Measurements from ENCODE around the gene MDGA2.

MDGA2 gene

DNA sequence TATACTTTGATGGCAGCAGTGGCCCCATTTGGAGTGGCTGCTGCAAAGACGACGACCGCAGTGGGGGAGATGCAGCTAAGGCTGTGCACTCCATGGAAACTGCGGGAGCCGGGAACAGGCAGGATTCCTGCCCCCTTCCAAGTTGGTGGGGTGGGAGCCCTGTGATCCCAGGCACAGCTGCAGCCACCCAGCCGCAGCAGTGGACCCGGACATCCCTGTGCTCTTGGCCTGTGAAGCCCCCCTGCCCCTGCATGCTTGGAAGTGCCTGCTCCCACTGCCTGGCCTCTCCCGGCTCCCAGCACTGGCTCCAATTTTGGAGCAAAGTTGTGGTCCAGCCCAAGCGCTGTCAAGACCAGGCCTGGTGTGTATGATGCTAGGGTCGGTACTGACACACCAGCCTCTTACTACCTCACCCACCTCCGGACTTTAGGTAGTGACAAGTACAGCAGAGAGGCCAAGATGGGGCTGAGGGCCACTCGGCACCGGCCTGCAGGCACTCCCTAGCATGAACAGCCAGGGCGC, 521.1 kb downstream of the MDGA2 start:
- no peak for DNase-seq (ENCODE audit: low read depth)
- H3K4me3 ChIP-seq (ENCODE audit: low read depth, low read length) = no peak overlapping the region
- TF ChIP-seq, protein P1, sequence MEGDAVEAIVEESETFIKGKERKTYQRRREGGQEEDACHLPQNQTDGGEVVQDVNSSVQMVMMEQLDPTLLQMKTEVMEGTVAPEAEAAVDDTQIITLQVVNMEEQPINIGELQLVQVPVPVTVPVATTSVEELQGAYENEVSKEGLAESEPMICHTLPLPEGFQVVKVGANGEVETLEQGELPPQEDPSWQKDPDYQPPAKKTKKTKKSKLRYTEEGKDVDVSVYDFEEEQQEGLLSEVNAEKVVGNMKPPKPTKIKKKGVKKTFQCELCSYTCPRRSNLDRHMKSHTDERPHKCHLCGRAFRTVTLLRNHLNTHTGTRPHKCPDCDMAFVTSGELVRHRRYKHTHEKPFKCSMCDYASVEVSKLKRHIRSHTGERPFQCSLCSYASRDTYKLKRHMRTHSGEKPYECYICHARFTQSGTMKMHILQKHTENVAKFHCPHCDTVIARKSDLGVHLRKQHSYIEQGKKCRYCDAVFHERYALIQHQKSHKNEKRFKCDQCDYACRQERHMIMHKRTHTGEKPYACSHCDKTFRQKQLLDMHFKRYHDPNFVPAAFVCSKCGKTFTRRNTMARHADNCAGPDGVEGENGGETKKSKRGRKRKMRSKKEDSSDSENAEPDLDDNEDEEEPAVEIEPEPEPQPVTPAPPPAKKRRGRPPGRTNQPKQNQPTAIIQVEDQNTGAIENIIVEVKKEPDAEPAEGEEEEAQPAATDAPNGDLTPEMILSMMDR (IDR thresholded peaks at IDR 0.05; ENCODE audit: low read depth, low read length, missing control alignments) = no peak

DNA sequence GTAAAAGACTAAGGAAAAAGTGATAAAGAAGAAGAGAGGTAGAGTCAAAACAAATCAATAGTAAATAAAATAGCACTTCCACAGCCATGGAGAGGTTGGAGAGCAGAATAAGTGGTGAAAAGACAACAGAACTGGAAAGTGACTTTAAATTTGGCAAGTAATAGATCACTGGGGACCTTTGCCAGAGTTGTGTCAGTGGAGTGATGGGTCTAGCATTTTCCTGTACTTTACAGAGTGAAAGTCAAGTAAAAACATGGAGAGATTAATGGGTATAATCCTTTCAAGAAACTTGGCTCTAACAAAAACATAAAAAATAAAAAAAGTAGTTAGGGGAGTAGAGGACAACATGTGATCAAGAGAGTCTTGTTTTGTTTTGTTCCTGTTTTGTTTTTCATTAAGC, 521.7 kb downstream of the MDGA2 start:
- no peak overlapping the region for H3K4me3 ChIP-seq (ENCODE audit: low read depth, low read length)
- DNase-seq (ENCODE audit: low read depth) = no peak
- TF ChIP-seq, protein P1 (IDR thresholded peaks at IDR 0.05; ENCODE audit: low read depth, low read length, missing control alignments) = no peak

DNA sequence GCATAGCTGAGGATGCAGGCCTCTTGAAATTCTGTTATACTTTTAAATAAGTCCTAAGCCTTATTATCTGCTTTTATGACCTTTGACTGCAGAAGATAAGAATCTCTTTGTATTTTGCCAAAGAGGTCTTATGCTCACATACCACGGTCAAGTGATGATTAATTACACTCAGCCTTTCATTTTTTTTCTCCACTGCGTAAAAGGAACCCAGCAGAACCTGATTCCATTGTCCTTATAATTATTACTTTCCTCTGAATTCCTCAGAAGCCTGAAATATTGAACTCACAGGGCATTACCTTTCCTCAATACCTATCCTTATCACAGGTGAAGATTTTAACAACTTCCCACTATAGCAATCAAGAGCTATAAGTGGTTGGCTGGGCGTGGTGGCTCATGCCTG, 525.1 kb downstream of the MDGA2 start:
- no peak for DNase-seq (ENCODE audit: low read depth)
- no peak overlapping the region for H3K4me3 ChIP-seq (ENCODE audit: low read depth, low read length)
- TF ChIP-seq, protein P1 (IDR thresholded peaks at IDR 0.05; ENCODE audit: low read depth, low read length, missing control alignments) = no peak

DNA sequence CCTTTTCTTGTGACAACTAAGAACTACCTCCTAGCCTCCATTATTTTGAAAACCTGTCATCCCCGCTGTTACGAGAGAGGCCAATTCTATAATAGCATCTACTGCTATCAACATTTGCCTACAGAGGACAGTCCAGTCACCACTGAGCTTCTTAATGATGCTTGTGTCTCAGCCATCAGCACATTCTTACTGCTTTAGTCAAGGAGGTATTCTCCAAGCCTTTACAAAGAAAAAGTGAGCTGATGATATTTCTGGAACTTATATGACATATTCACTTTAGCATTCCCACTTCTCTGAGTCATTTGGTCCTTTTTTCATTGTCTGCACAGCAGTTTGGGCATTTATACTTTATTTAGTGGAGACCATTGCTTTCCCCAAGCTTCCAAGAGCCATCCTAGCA, 526.1 kb downstream of the MDGA2 start:
- TF ChIP-seq, protein P1 (IDR thresholded peaks at IDR 0.05; ENCODE audit: low read depth, low read length, missing control alignments) = no peak
- DNase-seq (ENCODE audit: low read depth) = no peak
- H3K4me3 ChIP-seq (ENCODE audit: low read depth, low read length) = no peak overlapping the region

DNA sequence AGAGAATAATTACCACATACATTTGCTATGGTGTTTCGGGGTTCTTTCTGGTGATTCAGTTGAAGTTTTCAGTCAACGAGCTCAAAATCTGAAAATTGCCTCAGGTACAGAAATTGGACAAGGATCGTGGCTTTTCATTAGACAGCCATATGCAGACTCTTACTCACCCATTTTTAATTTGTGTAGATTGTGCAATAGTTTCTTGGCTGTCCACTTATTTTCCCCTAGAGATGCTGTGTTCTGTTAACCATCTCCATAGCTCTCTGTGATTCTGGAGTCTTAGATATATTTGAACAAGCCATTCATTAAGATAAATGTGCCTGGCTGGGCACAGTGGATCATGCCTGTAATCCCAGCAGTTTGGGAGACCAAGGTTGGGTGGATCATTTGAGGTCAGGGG, 526.7 kb downstream of the MDGA2 start:
- DNase-seq (ENCODE audit: low read depth) = no peak
- TF ChIP-seq, protein P1 (IDR thresholded peaks at IDR 0.05; ENCODE audit: low read depth, low read length, missing control alignments) = no peak
- H3K4me3 ChIP-seq (ENCODE audit: low read depth, low read length) = no peak overlapping the region

DNA sequence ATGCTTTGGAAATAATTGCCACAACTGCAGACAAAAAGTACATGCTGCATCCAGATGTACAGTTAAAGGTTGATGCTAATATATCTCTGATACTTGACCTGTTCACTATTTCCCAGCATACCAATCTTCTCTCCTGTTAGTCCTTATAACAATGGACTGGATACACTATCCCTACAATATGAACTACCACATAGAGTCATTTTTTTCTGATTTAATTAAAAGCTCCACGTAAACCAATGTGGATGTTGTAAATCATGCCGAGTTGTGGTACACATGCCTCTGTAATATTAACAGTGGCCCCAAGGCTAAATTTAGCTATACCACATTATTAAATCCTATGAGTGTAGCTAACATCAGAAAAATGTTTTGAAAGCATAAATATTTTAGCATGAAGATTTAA, 554.8 kb downstream of the MDGA2 start:
- TF ChIP-seq, protein P1 (IDR thresholded peaks at IDR 0.05; ENCODE audit: low read depth, low read length, missing control alignments) = no peak
- H3K4me3 ChIP-seq (ENCODE audit: low read depth, low read length) = no peak overlapping the region

DNA sequence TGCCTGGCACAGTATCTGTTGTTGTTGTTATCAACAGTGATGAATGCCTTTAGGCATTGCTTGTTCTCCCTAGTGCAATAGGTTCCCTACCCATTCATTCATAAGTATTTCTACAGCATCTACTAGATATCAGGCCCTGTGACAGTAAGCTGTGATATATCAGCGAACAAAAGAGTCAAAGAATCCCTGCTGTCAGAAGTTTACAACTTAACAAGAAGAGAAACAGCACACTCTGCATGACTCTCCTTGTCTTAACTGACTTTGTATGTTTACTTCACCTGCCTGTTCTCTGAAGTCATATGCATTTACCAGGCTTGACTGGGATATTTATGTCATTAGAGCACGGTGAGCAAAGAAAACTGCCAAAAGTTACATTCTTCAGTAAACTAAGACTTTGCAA, 571.6 kb downstream of the MDGA2 start:
- TF ChIP-seq, protein P1 (IDR thresholded peaks at IDR 0.05; ENCODE audit: low read depth, low read length, missing control alignments) = no peak
- DNase-seq (ENCODE audit: low read depth) = no peak

More for the DNA sequence above, 554.8 kb downstream of the MDGA2 start:
- no peak for DNase-seq (ENCODE audit: low read depth)

More for the DNA sequence above, 571.6 kb downstream of the MDGA2 start:
- H3K4me3 ChIP-seq (ENCODE audit: low read depth, low read length) = no peak overlapping the region

Measured in GM12864 (cell line).